ENCODE measurements around the gene PDE1C.

The PDE1C gene

DNA sequence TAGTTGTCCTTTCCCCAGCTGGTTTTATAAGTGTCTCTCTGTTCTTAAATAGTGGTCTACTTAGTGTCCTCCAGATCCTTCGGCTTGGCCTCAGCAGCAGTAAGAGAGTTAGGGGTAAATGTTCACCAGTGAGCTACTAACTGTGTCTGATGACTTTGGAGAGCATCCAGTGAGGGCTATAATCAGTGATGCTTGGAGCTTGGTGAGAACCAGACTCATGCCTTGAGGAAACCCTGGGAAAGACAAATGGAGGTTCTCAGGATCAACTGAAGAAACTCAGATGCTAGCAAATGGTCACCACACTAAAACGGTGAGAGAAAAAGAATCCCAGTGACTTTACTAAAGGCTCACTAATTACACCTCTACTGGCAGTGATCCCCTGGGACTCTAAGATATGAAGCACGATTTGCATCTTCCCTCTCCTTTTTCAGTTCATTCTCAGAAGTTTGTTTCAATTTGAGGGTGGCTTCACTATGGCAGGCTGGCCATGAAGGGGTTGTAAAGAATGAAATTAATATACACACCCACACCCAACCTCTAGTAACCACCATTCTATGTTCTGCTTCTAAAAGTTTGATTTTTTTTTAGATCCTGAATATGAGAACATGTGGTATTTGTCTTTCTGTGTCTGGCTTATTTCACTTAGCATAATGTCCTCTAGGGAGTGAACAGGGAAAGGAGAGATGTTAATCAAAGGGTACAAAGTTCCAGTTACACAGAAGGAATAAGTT is 177.9 kb downstream of the PDE1C start:
- DNase-seq (ENCODE audit: low spot score) = no peak

DNA sequence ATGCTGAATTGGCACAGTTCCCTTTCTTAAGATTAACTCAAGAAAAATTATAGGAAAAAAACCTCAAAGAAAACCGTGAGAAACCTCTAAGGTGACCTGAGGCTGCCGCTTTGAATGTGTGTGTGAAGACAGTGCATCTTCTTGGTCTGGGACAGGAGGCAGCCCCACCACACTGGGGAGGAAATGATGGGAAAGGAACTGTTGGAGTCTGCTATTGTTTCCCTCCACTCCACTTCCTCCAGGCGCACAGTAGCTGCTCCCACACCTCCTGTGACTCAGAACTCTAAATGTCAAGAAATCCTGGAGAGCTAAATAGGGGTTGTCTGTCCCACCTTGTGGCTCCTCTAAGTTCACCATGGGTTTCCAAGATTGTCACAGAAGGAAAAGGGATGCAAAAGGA is 179.4 kb downstream of the PDE1C start:
- no peak for DNase-seq (ENCODE audit: low spot score)

DNA sequence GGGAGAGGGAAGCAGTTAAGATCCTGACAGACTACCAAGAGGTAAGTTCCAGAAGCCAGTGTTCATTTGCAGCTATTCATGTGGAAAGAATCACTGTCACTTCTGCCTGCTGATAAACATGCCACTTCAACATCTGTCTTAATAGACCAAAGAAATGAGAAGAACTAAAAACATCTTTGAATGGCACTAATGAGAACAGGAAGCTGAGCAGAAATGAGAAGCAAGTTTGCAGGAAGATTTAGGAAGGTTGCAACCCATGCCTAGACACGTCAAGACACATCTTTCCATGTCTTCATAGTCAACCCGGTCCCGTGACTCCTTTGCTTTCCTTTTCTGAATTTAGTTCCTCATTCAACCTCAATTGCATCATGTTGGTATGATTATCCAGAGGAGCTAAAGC is 180.0 kb downstream of the PDE1C start:
- DNase-seq (ENCODE audit: low spot score) = peak; percentile 31

DNA sequence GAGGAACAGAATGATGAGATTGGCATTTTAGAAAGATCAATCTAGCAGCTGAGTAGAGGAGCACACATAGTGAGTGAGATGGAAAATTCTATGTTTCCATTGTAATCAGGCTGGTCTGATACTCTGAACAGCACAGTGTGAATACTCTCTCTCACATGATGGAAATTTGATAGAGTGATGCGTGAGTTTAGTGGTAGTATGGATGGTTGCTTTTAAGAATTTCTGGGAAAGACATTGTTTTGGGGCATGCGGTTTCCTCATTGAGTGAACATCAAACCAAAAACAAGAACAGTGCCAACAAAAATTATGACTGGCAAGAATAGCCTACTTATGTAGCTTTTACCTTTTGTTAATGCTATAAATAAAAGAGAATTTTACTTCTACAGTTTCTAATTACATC is 183.2 kb downstream of the PDE1C start:
- no peak for DNase-seq (ENCODE audit: low spot score)

DNA sequence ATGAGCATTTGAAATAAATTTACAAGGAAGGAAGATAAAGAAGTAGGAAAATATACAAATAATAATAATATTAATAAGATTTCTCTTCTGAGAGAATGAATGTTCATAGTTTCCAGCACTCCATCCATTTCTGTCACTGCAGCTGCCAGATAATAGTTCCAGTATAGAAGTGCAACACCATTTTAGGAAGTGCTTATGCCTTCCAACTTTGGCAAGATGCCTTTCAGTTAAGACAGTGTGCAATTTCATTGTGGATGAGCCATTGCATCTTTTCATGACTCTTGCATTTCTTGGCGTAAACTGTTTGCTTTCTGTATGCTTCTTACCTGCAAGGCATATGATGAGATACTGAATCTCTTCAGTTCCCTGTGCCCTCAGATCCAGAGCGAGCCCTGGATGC is 185.0 kb downstream of the PDE1C start:
- no peak for DNase-seq (ENCODE audit: low spot score)

DNA sequence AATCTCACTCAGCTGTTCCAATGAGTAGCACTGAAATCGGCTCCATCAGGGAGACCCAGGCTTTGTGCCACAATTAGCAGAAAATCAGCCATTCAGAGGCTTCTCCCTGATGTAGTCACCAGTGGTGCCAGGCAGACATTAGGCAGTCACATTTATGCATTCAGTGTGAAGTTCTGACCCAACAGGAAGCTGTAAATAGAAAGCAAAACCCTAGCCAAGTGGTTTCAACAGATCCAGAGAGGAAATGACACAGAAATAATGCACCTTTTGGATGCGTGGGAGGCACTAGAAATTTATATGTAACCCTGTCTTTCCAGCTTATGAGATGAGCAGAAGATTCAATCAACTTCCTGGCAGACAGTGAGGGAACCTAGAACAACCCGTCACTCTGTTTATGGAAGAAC is 186.4 kb downstream of the PDE1C start:
- DNase-seq (ENCODE audit: low spot score) = peak; percentile 44

DNA sequence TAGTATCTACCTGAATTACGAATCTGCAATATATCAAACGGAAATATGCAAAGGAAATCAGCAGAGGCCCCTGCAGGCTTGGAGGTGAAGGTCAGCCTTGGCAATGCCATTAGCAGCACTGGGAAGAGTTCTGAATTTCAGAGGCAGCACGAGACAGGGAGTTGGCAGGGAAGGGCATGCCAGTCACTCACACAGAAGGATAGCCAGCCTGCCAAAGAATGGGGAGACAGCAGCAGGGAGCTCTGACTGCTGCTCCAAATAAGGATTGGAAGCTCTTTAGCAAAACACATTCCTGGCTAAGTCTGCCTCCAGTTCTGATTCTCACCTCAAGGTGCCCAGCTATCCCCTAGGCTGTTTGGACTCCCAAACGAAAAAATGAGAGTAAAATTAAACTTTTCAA is 188.0 kb downstream of the PDE1C start:
- DNase-seq (ENCODE audit: low spot score) = peak; percentile 39

DNA sequence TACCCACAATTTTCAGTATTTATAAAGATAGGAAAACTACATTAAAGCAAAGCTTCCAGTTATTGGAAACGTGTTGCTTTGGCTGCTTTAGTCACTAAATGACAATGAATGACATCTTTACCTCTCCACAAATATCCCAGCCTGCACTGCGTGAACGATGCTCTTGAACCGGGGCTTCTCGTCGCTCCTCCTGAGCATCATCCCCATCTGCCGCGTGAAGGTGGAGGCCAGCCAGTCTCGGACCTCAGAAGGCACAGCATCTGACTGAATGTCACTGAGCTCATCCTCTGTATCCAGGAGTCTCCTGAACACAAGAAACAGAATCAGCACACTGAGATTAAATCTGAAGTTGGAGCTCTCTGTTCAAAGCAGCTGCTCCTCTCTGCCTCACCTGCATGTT is 191.3 kb downstream of the PDE1C start:
- no peak for DNase-seq (ENCODE audit: low spot score)

DNA sequence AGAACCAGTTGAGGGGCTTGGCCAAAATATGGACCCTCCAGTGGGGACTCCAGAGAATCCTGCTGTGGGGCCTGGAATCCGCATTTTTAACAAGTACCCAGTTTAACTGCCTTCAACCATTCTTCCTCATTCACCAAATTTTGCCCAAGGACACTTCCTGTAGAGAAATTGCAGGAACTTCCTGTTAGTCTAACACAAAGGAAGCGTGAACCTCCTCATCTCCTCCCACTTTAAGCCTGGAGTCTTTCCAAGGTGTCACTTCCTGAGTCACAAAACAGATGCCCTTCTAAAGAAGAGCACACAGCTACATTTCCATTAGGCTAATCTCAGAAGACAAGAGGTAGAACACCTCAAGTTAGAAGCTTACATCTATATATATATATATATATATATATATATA is 194.8 kb downstream of the PDE1C start:
- DNase-seq (ENCODE audit: low spot score) = no peak

DNA sequence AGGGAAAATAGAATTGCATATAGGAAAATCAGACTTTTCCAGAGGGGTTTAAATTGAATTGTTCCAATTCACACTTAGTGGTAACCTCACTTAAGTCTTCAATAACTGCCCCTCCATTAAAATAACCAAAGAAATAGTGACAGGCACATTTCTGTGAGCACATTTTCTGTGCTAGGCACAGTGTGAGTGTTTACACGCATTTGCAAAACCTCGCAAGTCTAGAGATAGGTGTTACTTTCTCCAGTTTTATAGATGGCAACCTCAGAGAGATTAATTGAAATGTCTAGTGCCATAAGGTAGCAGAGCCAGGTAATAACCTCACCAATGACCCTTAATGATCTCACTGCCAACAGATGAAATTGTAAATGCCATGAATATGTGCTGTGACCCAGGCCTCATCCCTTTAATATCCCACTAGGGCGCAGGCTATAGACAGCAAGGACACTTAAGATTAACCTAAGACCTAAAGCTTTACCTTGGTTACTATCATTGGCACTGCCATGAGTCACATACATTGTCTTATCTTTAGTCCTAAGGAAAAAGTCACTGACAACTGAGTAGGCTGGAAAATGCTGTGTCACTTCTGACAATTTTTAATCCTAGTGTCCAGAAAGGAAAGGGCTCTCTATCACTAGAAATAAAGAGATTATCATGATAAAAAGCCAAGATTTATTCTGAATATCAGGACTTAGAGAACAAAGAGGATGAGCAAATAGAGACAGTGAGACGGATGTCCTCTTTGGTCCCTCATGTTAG is 195.4 kb downstream of the PDE1C start:
- DNase-seq (ENCODE audit: low spot score) = no peak

DNA sequence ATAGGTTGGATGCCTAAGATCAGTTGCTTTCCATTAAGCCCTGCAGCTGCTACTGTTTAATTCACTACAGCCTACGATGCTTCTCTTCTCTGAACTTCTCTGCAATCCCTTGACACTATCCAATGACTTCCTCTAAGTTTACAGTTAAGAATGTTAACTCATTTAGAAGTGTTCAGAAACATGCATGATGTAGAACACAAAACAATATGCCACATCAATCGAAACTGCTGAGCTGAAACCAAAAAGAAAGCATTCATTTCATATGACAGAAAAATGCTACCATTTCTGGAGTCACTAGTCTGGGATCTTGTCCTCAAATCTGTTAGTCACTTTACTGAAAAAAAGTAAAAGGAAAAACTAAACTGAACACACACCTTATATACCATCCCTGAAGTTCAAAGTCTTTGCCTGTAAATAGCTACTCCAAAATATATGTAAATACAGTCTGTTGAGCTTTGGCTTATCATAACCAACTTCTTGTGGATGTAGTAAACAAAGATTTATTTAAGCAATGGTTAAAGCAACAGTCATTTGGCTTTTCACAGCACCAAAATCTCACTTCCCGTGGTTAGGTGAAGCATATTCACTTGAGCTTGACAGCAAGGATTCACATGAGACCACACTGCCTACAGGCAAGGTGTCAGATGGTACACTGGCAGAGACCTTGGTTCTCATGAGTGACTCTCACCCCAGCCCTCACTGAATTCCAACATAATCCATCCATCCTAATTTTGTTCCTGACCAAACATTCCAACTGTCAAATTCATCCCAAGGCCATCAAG is 196.2 kb downstream of the PDE1C start:
- DNase-seq (ENCODE audit: low spot score) = no peak

DNA sequence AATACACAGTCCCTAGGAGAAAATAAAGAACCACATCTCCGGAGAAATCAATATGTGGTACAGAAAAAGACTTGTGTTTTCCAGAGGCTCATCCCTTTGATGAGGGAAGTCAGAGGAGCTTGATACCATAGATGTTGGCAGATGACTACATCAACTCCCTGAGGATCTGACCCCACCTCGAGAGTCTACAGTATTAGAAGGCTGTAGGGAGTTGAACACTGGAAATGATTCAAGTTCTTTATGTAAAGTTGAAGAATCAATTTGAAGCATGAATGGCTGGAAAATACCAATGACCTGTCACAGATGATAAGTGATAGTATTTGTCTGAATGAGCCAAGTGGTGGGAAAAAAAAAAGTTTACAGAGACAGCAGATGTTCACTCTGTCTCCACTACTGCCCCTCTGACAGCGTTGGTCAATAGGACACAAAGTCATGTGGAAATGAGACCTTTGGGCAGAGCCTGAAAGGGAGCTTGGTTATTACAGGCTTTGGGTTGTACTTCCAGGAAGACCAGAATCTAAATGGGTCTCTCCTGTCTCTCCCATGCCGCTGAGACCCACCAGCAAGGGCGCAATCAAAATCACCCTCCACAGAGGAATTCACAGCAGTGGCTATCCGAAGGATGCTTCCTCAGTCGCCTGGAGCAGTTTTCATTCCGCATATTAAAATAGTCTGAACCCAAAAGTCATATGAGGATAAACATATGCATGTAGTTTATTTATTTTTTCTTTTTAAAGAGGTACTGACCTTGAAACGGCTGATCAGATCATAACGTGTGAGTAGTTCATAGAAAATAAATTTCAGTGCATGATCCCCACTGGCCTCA is 197.4 kb downstream of the PDE1C start:
- DNase-seq (ENCODE audit: low spot score) = no peak

DNA sequence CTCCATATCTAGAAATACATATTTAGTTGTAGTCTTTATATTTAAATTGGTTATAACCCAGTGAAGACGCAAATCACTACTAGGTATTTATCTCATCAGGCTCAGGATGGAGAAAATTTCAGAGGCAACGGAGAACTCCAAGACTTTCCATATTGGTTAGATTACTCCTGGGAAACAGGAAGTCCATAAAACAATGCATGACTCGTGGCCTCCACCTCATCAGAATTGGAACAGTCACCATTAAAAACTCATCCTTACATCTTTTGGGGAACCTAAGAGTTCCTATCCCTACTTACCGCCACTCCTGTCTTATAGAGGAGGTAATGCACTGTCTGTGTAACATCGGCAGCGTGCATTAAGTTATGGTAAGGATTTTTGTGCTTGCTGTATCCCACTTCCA is 205.6 kb downstream of the PDE1C start:
- DNase-seq (ENCODE audit: low spot score) = no peak

DNA sequence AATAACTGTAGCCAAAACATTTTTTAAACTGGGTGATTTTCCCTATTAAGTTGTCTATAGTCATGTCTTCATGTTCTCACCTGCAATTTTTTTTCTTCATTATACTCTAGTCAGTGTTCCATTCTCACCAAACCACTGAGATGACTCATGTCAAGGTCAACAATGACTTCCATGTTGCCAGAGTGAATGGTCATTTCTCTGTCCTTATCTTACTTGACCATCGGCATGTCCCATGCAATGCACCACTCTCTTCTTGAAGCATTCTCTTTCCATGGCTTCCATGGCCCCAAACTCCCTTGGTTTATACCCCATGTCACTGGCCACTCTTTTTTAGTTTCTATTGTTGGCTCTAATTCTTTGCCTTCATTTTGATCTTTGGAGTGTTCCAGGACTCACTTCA is 209.3 kb downstream of the PDE1C start:
- DNase-seq (ENCODE audit: low spot score) = no peak

DNA sequence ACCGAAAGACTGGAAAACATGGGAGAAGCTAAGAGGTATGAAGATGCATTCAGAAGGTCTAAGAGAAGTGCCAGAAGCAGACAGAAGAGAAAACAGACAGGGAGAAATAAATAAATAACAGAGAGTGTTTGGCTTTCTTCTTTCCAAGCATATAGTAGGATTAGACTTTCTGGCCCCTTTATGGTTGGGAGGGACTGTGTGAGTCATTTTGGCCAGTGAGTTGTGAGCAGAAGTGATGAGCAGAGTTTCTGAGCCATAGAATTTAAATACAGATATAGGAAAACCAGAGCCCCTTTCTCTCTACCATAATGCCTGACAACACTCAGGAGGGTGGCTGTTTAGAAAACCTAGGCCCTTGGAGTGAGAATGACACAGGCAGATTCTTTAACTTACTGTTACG is 212.2 kb downstream of the PDE1C start:
- no peak for DNase-seq (ENCODE audit: low spot score)

DNA sequence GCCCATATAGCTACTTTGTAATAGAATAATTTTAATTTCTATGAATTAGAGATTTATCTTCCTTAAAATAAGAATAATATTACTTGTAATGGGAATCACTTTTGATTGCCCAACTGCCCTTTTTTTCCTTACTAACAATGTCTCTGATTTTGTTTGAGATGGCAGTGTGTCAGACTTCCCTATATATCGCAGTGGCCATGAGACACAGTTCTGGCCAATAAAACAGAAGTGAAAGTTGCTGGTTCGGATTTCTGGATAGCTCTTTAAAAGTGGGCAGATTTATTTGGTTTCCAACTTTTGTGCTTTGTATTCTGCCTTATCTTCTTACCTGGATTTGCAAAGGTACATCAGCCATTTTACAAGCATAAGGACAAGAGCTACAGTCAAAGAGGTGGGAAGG is 213.0 kb downstream of the PDE1C start:
- no peak for DNase-seq (ENCODE audit: low spot score)

DNA sequence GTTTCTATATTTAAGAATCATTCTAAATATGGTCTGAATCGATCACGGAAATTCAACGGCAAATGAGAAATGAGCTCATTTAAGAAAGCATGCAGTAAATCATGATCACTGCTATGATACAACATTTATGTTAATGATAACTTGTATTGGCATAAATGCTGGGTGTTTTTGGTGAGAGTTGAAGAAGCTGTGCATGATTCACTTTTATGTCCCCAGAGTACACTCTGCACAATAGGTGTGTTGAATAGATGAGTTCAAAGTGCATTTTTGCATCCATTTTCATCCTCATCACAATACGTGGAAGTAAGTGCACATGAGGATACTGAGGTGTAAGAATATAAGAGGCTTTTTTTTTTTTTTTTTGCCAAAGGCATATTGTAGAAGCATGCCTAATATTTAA is 213.9 kb downstream of the PDE1C start:
- DNase-seq (ENCODE audit: low spot score) = no peak

DNA sequence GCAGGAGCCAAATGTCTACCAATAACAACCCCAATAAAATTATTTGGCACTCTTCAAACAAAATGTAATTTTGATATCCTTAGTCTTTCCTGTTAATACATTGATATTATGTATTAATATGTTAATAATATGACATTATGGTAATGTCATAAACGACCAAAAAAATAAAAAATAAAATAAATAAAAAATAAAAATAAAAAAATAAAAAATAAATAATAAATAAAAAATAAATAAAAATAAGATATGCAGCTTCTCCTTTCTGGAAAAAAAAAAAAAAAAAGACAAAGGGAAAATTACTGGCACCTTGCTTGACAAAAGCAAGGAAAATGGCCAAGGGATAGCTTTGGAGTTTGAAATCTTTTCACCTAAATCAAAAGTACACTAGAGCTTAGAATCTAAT is 214.7 kb downstream of the PDE1C start:
- DNase-seq (ENCODE audit: low spot score) = no peak

DNA sequence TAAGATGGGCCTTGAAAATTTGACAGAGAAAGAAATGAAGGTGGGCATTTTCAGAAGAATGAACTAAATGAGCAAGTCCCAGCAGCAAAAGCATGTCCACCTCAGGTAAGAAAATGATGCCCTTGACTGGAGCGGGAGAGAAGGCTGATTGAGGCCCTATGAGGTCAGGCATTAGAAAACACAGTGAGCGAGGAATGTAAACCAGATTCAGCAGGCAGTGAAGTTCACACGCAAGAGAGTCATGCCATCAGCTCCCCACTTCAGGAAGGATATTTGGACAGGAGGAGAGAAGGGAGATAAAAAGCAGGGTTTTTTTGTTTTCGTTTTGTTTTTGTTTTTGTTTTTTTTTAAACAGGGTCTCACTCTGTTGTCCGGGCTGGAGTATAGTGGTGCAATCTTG is 216.8 kb downstream of the PDE1C start:
- peak; percentile 7 for DNase-seq (ENCODE audit: low spot score)

DNA sequence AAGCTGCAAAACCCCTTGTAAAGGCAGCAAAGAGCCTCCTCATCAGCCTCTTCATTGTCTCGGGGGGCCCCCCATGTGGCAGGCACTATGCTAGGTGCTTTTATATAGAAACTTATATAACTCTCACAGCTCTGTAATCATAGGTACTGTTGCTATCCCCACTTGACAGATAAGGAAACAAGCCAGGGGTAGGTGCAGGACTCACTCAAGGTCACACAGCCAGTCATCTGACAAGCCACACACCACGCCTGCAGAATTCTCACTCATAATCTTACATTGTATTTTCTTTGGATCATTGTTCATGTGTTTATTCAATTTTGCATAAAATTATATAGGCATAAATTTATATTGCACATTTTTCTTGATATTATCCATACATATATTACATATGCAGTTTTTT is 217.7 kb downstream of the PDE1C start:
- DNase-seq (ENCODE audit: low spot score) = no peak

DNA sequence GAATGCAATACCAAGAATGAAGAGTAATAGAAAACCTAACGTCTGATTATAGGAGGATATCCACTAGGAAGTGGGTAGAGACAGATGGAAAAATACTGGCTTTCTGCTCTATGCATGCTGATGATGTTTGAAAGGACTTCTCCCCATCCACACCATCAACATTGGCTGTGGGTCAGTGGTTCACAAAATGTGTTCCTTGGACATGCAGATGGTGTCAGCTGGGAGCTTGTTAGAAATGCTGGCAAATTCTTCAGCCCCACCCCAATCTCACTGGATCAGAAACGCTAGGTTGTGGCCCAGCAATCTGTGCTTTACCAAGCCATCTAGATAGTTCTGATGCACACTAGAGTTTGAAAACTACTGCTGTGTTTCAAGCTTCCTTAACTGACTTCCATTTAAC is 219.1 kb downstream of the PDE1C start:
- DNase-seq (ENCODE audit: low spot score) = no peak

DNA sequence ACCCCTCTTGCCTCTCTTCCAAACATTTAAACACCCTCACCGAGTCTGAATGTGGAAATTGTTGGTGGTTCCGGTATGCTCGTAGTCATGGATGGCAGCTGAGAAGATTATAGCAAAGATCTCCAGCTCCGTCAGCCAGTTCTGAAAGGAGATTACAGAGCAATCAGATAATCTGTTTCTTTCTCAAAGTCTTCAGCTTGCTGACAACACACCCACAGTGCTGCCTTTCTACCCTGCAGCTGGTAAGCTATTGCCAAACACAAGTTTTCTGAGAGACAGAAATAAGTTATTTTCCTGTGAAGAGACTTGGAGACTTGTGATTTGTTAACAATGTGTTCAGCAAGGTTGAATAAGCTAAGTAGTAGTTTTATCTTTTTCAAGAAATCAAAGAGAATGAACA is 219.6 kb downstream of the PDE1C start:
- no peak for DNase-seq (ENCODE audit: low spot score)

Data from GM03348 (cell line).